Measurements from ENCODE around the gene PDE2A.
A peak's percentile ranks its signal among the peaks of the same experiment; 100 is the strongest.

The PDE2A gene

GRCh38 chr11:72635933-72636332 lies 38.3 kb downstream of the PDE2A start:
- peak; percentile 26 for DNase-seq (ENCODE audit: low spot score)

GRCh38 chr11:72635309-72635915 lies 38.8 kb downstream of the PDE2A start:
- DNase-seq (ENCODE audit: low spot score): no peak

GRCh38 chr11:72634472-72635095 lies 39.6 kb downstream of the PDE2A start:
- peak; percentile 21 for DNase-seq (ENCODE audit: low spot score)

GRCh38 chr11:72634016-72634415 lies 40.2 kb downstream of the PDE2A start:
- no peak for DNase-seq (ENCODE audit: low spot score)

- DNase-seq (ENCODE audit: low spot score): peak; percentile 28
Measured at GRCh38 chr11:72633068-72633467, 41.2 kb downstream of the PDE2A start.

- DNase-seq (ENCODE audit: low spot score): peak; percentile 96
Measured at GRCh38 chr11:72631806-72632731, 42.2 kb downstream of the PDE2A start.

- no peak for DNase-seq (ENCODE audit: low spot score)
Measured at GRCh38 chr11:72630104-72630852, 43.9 kb downstream of the PDE2A start.

- no peak for DNase-seq (ENCODE audit: low spot score)
Measured at GRCh38 chr11:72629266-72629665, 45.0 kb downstream of the PDE2A start.

- DNase-seq (ENCODE audit: low spot score): no peak
Measured at GRCh38 chr11:72627594-72628281, 46.5 kb downstream of the PDE2A start.

GRCh38 chr11:72626414-72626936 lies 47.7 kb downstream of the PDE2A start:
- no peak for DNase-seq (ENCODE audit: low spot score)

GRCh38 chr11:72625691-72626413 lies 48.4 kb downstream of the PDE2A start:
- peak; percentile 77 for DNase-seq (ENCODE audit: low spot score)

GRCh38 chr11:72624496-72625201 lies 49.6 kb downstream of the PDE2A start:
- peak; percentile 79 for DNase-seq (ENCODE audit: low spot score)

- no peak for DNase-seq (ENCODE audit: low spot score)
Measured at GRCh38 chr11:72623052-72623451, 51.2 kb downstream of the PDE2A start.

GRCh38 chr11:72621008-72621610 lies 53.1 kb downstream of the PDE2A start:
- no peak for DNase-seq (ENCODE audit: low spot score)

- DNase-seq (ENCODE audit: low spot score): no peak
Measured at GRCh38 chr11:72618803-72619202, 55.4 kb downstream of the PDE2A start.

GRCh38 chr11:72617080-72617762 lies 57.0 kb downstream of the PDE2A start:
- DNase-seq (ENCODE audit: low spot score): no peak

GRCh38 chr11:72616655-72617054 lies 57.6 kb downstream of the PDE2A start:
- no peak for DNase-seq (ENCODE audit: low spot score)

GRCh38 chr11:72615329-72615728 lies 58.9 kb downstream of the PDE2A start:
- DNase-seq (ENCODE audit: low spot score): no peak

- no peak for DNase-seq (ENCODE audit: low spot score)
Measured at GRCh38 chr11:72614381-72614780, 59.8 kb downstream of the PDE2A start.
